Right kidney (tissue), 1 donor: Measurements from ENCODE around the gene UTS2R.
"Not testable (repeated sequence)": the region's sequence is repeated elsewhere in the genome, so short reads cannot be mapped to it uniquely, and the experiment has no call there.

Experiments
- DNase-seq: peaks from one replicate; pipeline ENCODE4 v3.0.0-alpha.2; 2016

The UTS2R gene

DNA sequence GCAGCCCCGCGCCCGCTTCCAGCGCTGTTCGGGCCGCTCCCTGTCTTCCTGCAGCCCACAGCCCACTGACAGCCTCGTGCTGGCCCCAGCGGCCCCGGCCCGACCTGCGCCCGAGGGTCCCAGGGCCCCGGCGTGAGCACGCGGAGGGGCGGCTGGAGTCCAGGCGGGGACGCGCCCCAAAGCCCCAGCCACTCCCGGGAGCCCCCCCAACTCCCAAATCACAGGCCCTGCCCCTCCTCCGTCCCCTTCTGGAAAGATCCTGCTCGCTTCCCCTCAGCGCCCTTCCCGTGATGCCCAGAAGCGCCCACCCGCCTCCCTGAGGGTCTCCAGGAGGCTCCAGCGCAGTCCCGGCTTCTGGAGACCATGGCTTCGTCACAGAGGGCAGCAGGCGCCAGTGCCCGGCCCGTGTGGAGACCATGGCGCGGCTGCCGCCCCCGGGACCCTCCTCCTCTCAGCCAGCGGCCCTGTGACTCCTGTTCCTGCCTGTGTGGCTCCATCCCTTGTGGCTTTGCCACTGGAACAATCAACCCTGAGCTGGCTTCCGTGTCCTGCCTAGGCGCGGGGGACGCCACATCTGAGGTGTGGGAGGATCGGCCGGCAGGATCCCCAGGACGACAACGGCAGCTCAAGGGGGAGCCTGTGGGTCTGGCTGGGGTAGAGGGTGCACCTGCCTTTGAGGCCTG, 3.9 kb downstream of the UTS2R start:
- no peak for DNase-seq

DNA sequence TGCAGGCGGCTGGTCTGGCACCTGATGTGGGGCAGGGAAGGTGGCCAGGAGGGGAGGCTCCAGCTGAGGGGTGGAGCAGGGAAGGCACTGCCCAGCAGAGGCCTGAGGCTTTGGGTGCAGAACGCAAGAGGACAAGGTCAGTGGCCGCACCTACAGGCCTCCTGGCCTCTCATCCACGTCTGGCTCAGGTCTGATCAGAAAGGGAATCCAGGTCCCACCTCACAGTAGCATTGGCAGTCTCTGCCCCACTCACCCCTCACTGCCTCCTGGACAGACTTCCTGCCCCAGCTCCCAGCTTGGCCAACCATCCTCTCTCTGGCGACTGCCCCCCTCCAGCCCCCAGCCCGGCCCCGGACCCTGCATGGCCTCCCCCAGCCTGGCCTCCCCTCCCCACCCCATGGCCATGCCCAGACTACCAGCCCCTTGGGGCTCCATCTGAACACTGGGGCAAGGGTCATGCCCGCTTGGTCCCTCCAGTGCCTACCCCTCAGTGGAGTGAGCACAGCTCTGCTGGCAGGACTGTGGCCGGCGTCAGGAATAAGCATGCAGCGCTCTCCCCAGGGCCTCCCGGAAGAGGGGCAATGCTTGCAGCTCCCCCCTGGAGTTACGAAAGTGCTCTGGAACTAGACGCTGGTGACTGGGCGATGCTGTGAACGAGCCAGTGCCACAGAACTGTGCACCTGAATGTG, 4.6 kb downstream of the UTS2R start:
- DNase-seq: no peak

DNA sequence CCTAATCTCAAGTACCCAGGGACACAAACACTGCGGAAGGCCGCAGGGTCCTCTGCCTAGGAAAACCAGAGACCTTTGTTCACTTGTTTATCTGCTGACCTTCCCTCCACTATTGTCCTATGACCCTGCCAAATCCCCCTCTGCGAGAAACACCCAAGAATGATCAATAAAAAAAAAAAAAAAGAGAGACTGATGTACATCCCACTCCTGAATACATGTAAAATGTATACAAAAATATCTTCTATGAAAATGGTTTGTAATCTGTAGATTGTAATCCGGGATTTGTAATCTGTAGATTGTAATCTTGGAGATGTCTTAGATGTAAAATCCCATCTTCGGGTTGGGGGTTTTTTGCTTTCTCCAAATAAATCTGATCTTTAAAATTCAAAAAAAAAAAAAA, 5.7 kb downstream of the UTS2R start:
- not testable (repeated sequence) for DNase-seq

DNA sequence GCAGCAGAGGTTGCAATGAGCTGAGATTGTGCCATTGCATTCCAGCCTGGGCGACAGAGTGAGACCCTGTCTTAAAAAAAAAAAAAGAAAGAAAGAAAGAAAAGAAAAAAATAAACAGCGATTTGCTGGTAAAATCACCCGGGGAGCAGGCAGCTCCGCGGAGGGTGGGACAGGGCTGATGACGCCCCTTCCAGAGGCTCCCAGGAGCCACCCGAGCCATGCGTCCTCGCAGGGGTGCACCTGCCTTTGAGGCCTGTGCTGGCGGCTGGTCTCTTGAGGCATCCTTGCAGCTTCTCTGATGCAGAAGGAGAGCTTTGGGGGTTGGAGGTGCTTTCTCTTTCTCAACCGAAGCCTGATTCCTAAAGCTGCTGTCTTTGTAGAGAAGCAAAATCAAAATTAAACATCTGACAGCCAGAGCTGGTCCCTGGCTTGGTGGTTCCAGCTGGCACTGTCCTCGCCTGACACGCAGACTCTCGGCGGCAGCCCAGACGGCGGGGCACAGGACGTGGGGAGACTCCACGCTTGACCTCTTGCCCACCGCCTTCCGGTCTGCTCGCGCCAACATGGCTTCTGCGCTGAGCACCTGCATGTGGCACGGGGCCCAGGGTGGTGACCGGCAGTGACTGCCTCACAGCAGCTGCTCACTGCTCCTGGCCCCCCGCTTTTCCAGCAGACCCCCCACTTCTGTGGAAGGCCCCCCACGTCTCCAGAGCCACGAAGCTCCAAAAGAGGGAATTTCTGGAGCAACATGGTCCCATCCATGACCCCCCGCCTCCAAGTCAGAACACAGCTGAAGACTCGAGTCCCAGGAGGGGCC, 6.6 kb downstream of the UTS2R start:
- DNase-seq: no peak

DNA sequence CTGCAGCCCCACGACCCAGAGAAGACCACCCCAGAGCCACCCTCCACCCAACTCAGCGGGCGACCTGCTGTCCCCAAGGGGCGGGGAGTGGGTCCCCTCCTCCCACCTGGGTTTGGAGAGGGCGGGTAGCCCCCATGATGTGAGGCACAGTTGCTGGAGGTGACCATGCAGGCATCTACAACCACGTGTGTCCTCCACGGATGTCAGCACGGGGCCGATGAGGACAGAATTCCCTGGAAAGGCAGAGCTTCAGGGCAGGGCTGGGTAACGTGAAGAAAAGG, 7.1 kb downstream of the UTS2R start:
- DNase-seq: no peak

DNA sequence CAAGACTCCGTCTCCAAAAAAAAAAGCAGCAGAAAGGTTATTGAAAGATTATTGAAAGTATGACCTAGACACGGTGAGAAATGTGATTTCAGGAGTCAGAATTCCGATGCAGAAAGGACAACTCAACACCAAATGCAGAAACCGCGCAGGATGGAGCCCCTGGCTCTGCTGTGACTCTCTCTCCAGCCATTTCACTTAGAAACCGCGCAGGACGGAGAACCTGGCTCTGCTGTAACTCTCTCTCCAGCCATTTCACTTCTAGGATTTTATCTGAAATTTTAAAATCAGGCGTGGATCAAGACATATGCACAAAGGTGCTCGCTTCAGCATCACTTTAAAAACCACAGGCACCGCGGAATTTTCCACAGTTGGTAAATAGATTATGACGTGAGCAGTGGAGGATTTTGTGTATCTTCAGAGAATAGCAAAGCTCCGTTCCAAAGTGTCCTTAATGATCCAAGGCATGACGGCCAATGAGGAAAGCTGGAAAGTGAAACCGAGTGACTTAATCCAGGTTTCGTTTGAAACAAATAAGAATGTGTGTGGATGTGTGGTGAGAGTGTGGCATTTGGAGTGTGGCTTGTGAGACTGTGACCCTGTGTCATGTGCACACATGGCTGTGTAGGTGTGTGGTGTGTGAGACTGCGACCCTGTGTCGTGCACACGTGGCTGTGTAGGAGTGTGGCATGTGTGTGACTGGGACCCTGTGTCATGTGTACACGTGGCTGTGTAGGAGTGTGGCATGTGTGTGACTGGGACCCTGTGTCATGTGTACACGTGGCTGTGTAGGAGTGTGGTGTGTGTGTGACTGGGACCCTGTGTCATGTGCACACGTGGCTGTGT, 9.5 kb downstream of the UTS2R start:
- DNase-seq: no peak

DNA sequence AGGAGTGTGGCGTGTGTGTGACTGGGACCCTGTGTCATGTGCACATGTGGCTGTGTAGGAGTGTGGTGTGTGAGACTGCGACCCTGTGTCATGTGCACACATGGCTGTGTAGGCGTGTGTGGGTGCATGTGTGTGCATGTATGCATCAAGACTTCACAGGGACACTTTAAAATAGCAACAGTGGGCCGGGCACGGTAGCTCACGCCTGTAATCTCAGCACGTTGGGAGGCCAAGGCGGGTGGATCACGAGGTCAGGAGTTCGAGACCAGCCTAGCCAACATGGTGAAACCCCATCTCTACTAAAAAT, 10.1 kb downstream of the UTS2R start:
- DNase-seq: not testable (repeated sequence)

DNA sequence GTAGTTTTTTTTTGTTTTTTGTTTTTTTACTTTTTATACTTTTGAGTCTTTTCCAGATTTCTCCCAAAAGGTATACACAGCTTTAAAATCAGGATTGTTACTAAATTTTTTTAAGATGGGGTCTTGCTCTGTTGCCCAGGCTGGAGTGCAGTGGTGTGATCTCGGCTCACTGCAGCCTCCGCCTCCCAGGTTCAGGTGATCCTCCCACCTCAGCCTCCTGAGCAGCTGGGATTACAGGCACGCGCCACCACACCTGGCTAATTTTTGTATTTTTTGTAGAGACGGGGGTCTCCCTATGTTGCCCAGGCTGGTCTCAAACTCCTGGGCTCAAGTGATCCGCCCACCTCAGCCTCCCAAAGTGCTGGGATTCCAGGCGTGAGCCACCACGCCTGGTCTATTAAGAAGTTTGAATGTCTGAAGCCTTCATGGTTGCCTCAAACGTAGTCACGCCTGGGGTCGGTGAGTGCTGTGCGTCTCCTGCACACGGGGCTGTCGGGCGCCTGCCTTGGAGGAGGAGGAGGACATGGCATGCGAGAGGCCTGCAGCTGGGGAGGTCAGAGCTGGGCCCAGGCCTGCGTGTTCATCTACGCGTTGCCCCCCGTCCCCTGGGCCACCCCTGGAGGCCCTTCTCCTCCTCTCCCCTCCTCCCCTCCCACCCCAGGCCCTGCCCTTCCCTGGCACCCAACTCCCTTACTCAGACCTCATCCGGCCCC, 10.8 kb downstream of the UTS2R start:
- DNase-seq: not testable (repeated sequence)

DNA sequence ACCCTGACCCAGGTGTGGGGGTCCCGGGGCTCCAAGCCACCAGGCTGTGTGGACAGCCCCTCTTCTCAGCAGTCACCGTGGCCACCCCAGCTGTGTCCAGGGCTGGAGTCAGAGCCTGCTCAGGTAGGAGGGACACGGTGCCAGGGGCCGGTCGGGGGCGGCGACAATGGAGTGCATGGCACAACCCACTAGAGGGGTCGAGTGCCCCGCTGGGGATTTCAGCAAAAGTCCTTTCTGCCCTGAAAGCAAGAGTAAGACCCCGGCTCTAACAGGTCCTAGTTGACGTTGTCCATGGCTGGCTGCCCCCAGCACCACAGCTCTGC, 11.3 kb downstream of the UTS2R start:
- DNase-seq: no peak

DNA sequence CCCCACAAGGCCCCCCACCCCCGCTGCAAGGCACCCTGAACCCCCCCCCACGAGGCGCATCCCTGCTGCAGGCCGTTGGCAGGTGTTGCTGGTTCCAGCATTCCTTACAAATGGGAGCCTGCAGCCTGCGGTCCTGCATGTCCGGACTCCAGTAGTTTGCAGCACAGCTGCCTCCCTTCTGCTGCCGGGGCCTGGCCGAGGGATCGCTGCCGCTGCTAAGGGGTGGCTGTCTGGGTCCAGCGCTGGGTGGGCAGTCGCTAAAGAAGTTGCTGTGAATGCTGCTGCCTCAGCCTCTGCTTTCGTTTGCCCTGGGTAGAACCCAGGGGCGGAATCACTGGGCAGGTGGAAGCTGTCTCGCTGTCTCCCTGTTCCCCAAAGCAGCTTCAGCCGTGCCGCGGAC, 11.8 kb downstream of the UTS2R start:
- peak; percentile 46 for DNase-seq

DNA sequence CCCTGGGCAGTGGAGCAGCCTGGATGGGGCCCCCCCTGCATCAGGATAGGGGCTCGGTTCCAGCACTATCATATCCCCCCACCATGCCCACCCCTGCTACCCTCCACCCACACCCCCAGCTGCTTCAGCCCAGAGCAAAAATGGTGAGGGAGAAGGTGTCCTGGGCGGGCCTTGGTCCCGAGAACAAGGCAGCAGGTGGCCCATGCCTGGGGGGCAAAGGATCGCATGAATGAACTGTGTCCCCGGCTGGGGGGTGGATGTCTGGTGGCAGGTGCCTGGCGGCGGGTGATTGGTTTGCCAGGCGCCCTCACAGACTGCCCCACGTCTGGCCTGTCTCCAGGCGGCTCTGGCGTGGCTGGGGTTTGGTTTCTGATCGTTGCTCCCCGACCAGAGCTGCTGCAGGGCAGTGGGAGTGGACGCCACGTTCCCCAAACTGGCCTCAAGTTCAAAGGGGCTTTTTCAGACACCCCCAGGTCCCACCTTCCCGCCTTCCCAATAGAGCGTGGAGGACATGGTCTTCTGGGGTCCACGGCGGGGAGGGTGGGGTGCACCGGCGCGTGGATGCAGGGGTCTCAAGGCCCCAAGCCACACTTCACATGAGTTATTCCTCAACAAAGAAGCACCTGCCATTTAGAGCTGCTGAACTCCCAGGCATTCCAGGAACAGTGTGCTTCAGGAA, 12.6 kb downstream of the UTS2R start:
- DNase-seq: peak; percentile 44

DNA sequence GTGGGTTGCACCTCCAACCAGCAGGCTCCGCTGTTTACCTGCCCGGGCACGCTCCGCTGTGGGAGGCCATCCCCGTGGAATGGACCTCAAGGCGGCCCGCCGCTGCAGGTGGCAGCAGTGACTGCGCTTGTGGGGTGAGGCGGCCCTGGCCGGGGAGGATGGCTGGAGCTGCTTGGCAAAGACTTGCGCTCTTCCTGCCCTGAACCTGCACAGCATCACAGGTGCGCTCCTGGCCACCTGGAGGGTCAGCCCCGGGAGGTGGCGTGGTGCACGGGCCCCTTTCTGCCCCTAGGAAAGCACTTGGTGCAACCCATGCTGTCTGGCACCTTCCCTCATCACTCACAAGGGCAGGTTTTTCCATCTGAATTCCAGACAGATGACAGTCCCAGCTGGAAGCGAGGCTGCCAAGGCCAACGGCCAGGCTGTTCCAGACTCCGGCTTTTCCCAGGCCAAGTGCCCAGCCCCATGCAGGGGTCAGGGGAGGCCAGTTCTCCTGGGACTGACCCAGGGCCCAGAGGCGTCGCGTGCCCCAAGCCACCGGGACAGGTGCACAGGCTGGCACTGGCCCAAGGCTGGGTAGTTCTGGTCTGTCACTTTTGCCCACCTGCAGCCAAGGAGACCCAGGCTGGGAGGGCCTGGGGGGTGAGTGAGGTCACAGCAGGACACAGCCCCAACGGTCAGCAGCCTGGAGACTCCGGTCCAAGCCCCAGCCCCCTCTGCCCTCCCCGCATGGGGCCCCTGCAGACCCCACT, 13.3 kb downstream of the UTS2R start:
- DNase-seq: no peak

DNA sequence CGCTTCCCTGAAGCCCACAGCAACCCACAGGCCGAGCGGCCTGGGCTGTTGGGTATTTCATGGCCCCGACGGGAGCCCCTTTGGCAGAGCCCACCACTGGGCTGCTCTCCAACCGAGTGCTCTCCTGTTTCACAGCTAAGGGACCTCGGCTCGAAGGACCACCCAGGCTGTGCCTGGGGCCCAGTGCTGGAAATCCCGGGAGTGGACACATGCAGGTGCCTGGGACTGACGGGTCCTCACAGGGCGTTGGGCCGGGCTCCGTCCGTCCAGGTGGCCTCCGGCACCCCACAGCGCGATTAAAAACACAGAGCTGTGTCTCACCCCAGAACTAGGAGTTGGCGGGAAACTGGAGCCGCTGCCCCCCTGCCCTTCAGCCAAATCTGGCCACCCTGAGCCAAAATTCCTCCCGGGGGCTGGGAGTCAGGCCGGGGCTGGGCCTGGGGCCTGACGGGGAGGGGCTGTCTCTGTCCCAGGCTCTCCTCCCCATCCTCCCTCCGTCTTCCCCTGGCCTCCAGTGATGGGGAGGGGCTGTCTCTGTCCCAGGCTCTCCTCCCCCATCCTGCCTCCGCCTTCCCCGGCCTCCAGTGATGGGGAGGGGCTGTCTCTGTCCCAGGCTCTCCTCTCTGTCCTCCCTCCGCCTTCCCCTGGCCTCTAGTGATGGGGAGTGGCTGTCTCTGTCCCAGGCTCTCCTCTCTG, 14.1 kb downstream of the UTS2R start:
- DNase-seq: peak; percentile 55

DNA sequence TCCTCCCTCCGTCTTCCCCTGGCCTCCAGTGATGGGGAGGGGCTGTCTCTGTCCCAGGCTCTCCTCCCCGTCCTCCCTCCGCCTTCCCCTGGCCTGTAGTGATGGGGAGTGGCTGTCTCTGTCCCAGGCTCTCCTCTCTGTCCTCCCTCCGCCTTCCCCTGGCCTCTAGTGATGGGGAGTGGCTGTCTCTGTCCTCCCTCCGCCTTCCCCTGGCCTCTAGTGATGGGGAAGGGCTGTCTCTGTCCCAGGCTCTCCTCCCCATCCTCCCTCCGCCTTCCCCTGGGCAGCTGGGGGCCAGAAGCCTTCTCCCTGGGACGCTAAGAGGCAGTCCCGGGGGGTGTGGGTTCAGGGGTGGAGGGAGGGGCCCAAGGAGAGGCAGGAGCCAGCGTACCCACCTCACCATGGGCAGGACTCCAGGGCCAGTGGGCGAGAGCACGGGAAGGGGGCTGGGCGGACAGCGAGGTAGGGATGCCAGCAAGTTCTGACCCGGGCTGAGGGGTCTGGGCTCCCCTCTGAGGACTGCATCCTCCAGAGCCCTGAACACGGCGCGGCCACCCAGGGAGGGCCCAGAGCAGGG, 14.8 kb downstream of the UTS2R start:
- DNase-seq: peak; percentile 19

DNA sequence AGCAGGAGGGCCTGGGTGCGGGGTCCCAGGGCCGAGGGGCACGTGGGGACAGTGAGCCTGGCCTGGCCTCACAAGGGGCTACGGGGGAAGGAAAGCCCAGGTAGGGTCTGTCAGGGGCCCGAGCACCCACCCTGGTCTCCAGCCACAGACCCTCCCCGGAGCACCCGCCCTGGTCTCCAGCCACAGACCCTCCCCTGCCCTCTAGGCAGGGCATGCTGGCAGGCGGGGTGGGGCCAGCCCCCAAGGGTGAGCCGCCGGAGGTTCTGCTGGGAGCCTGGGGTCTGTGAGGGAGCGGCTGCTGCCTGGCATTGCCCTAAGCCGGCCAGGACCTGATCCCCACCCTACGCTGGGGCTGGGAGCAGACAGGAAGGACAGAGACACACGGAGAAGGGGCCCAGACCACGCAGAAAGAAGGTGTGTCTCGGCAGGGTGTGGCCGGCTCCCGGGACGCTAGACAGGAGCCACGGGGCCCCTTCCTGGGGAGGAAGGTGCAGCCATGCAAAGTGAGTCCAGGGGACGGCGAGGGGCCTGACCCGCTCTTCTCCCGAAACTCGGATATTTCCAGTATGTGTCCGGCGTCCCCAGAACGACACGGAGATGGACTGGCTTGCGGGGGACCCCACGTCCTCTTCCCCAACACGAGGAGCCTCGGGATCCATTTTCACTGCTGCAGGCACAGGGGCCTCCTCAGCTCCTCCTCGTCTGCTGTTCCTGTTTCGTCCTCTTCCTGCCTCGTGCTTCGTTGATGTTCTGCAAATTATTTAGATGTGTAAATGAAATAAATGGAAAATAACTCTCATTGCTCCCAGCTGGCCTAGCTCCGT, 15.5 kb downstream of the UTS2R start:
- DNase-seq: no peak

DNA sequence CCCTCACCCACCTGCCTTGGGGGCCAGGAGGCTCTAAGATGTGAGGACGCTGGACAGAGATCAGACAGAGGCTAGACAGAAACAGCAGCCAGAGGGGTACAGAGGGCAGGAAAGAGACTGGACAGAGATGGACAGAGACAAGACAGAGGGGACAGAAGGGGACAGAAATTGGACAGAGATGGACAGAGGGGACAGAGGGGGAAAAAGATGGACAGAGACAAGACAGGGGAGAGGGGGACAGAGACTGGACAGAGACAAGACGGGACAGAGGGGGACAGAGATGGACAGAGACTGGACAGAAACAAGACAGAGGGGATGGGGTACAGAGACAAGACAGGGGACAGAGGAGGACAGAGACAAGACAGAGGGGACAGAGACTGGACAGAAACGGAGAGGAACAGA, 16.1 kb downstream of the UTS2R start:
- no peak for DNase-seq

DNA sequence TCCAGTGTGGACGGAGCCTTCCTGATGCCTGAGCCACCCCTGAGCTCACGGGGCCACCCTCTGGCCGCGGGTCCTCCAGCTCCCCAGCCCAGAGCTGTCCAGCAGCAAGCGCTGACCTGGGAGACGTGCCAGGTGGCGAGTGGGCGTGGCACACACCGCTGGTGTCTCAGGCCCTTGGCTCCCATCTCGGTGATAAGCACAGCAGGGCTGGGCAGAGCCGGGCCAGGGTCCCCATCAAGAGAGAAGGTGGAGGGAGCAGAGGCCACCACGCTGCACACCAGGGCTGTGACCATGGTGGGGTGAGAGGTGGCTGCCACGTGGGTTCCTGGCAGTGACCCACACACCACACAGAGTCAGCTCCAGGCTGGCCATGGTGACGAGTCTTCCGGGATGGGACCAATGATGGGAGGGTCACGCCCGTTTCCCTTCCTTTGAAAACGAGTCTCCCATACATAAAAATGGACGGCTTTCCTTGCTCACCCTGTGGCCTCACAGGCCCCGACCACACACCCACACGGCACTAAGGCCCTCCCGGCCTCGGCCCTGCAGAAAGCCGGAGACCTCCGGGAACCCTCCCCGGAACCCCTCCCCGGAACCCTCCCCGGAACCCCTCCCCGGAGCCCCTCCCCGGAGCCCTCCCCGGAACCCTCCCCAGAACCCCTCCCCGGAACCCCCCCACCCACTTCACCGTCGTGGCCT, 16.8 kb downstream of the UTS2R start:
- DNase-seq: no peak

DNA sequence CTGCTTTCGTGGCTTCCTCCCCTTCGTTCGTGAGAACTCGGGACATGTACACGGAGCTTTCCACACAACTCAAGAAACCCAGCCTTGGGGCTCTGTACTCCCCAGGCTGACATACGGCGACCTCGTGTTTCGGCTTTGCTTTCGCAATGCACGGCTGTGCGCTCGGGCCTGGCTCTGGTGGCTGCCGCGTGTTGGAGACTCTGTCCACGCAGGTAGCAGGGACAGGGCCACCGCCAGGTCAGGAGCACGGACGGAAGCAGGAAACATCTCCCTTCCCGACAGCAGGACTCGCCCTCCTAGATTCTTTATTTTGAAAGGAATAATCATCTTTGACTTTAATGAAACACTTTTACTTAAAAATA, 17.3 kb downstream of the UTS2R start:
- no peak for DNase-seq

DNA sequence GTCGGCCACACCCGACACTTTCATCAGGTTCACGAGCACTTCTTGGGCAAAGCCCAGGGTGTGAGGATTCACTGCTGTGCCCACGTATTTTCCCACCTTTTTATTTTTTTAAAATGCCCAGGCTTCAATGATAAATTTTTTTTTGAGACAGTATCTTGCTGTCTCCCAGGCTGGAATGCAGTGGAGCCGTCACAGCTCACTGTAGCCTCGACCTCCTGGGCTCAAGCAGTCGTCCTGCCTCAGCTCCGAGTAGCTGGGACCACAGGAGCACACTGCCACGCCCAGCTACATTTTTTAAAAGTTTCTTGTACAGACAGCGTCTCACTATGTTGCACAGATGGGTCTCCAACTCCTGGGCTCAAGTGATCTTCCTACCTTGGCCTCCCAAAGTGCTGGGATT, 17.8 kb downstream of the UTS2R start:
- DNase-seq: no peak
